H1 (cell line): ENCODE data around the gene CNR1.

Experiments
- BACH1 ChIP-seq: IDR thresholded peaks from 2 replicates; pipeline ENCODE4 v1.6.1; 2012; ENCODE audit warnings: low read length, improper control_type of control experiment
- CREB1 ChIP-seq: IDR thresholded peaks from 2 replicates; pipeline ENCODE4 v1.6.1; 2012; ENCODE audit warnings: inconsistent platforms
- EZH2 ChIP-seq: fragments of 200-600 bp; sonication (generic); IDR thresholded peaks from 2 replicates; pipeline ENCODE4 v1.7.1; 2012; ENCODE audit warnings: low read depth, mild to moderate bottlenecking, moderate library complexity, low read length, inconsistent platforms; ENCODE audit not compliant: severe bottlenecking
- KDM1A ChIP-seq: fragments of 200-600, 300-600 bp; sonication (generic); IDR thresholded peaks from 2 replicates; pipeline ENCODE4 v1.7.1; 2016; ENCODE audit warnings: mild to moderate bottlenecking, low read length, borderline replicate concordance
- KDM4A ChIP-seq: IDR thresholded peaks from one replicate; pipeline ENCODE4 v1.7.1; 2012; ENCODE audit warnings: low read depth, mild to moderate bottlenecking, moderate library complexity, low read length, inconsistent platforms; ENCODE audit not compliant: severe bottlenecking
- POLR2A ChIP-seq, 2 experiments: IDR thresholded peaks; 1 replicate in 1 of 2; 2 replicates in 1 of 2; pipeline ENCODE4 v1.6.1; 2011; ENCODE audit warnings: low read depth in 2 of 2, low read length in 2 of 2, mild to moderate bottlenecking in 2 of 2; ENCODE audit errors: control extremely low read depth in 1 of 2
- POLR2AphosphoS5 ChIP-seq: IDR thresholded peaks from 2 replicates; pipeline ENCODE4 v1.6.1; 2011; ENCODE audit warnings: low read depth, low read length
- SP1 ChIP-seq: IDR thresholded peaks from 2 replicates; pipeline ENCODE4 v1.6.1; 2011; ENCODE audit warnings: low read depth, low read length
- SRF ChIP-seq: IDR thresholded peaks from 2 replicates; pipeline ENCODE4 v1.6.1; 2011; ENCODE audit warnings: mild to moderate bottlenecking, low read depth, low read length, moderate library complexity
- TF ChIP-seq, protein P1 (sequence below), 3 experiments: IDR thresholded peaks; 1 replicate in 2 of 3; 2 replicates in 1 of 3; pipeline versions ENCODE4 v1.5.1 to v1.6.1; 2011; ENCODE audit warnings: low read length in 3 of 3, mild to moderate bottlenecking in 3 of 3, inconsistent platforms in 2 of 3, low read depth in 1 of 3, moderate library complexity in 1 of 3; ENCODE audit not compliant: insufficient read depth in 1 of 3; ENCODE audit errors: control extremely low read depth in 1 of 3
- TF ChIP-seq, protein P2 (sequence below): IDR thresholded peaks from 2 replicates; pipeline ENCODE4 v1.6.1; 2011; ENCODE audit warnings: low read depth, mild to moderate bottlenecking, low read length; ENCODE audit not compliant: insufficient read depth

DNA sequence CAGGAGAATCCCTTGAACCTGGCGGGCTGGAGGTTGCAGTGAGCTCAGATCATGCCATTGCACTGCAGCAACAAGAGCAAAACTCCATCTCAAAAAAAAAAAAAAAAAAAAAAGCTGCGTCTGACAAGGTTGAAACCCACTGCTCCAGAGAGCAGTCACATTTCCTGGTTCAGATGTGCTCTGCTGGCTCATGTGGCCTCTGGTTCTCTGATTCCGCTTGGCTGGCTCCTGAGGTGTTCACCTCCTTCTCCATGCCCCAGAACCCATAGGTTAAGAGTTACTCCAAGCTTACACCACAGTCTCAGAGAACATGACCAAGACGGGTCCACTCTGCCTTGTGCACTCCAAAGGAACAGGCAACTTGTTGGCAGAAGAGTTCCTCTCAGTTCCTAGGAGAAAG lies 8.8 kb upstream of the CNR1 start:
- TF ChIP-seq, protein P1, sequence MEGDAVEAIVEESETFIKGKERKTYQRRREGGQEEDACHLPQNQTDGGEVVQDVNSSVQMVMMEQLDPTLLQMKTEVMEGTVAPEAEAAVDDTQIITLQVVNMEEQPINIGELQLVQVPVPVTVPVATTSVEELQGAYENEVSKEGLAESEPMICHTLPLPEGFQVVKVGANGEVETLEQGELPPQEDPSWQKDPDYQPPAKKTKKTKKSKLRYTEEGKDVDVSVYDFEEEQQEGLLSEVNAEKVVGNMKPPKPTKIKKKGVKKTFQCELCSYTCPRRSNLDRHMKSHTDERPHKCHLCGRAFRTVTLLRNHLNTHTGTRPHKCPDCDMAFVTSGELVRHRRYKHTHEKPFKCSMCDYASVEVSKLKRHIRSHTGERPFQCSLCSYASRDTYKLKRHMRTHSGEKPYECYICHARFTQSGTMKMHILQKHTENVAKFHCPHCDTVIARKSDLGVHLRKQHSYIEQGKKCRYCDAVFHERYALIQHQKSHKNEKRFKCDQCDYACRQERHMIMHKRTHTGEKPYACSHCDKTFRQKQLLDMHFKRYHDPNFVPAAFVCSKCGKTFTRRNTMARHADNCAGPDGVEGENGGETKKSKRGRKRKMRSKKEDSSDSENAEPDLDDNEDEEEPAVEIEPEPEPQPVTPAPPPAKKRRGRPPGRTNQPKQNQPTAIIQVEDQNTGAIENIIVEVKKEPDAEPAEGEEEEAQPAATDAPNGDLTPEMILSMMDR (IDR thresholded peaks at IDR 0.05; ENCODE audit: control extremely low read depth in 1 of 3, insufficient read depth in 1 of 3, low read depth in 1 of 3, low read length in 3 of 3) = no peak
- TF ChIP-seq POLR2AphosphoS5 (no peak), SRF (no peak), POLR2A (IDR thresholded peaks at IDR 0.05; ENCODE audit: control extremely low read depth in 1 of 2, low read depth in 2 of 2, low read length in 2 of 2) (no peak), KDM4A (no peak), CREB1 (no peak), EZH2 (no peak), BACH1 (no peak), SP1 (no peak), KDM1A (no peak)
- TF ChIP-seq, protein P2, sequence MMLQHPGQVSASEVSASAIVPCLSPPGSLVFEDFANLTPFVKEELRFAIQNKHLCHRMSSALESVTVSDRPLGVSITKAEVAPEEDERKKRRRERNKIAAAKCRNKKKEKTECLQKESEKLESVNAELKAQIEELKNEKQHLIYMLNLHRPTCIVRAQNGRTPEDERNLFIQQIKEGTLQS = no peak
